KOPT-K1 (cell line): ENCODE measurements around the gene GUCY1A2.

Experiments used
- H3K27ac ChIP-seq: fragments of 200-600 bp; sonication (generic); 2 replicates; pipeline ENCODE4 v1.5.1; 2016; ENCODE audit warnings: antibody characterized with exemption, mild to moderate bottlenecking, low read depth, low read length; ENCODE audit not compliant: poor library complexity, severe bottlenecking
- H3K36me3 ChIP-seq: fragments of 200-600 bp; sonication (generic); 2 replicates; pipeline ENCODE4 v1.5.1; 2017; ENCODE audit warnings: antibody characterized with exemption, mild to moderate bottlenecking, low read length, moderate library complexity; ENCODE audit not compliant: insufficient read depth
- H3K9me3 ChIP-seq: fragments of 200-600 bp; sonication (generic); 2 replicates; pipeline ENCODE4 v1.5.1; 2017; ENCODE audit warnings: antibody characterized with exemption, low read length, mild to moderate bottlenecking; ENCODE audit not compliant: insufficient read depth, poor library complexity, severe bottlenecking

Gene GUCY1A2

GRCh38 chr11:106679581-106679980 is 338.7 kb downstream of the GUCY1A2 start:
- no peaks in the 10 kb centered on the region for H3K9me3 ChIP-seq

GRCh38 chr11:106679181-106679580 is 339.1 kb downstream of the GUCY1A2 start:
- H3K36me3 ChIP-seq: no peaks in the 10 kb centered on the region
- no peaks in the 10 kb centered on the region for H3K9me3 ChIP-seq
- H3K27ac ChIP-seq: no peak overlapping the region

More at GRCh38 chr11:106679581-106679980, 338.7 kb downstream of the GUCY1A2 start:
- H3K27ac ChIP-seq: no peak overlapping the region
- H3K36me3 ChIP-seq: no peaks in the 10 kb centered on the region

GRCh38 chr11:106670069-106670468 is 348.2 kb downstream of the GUCY1A2 start:
- H3K9me3 ChIP-seq: no peaks in the 10 kb centered on the region
- H3K36me3 ChIP-seq: no peaks in the 10 kb centered on the region
- H3K27ac ChIP-seq: no peak overlapping the region

- Histone ChIP-seq H3K9me3 (no peaks in the 10 kb centered on the region), H3K36me3 (no peaks in the 10 kb centered on the region), H3K27ac (no peak overlapping the region)
Measured at GRCh38 chr11:106668147-106668546, 350.1 kb downstream of the GUCY1A2 start.

- H3K27ac ChIP-seq: no peak overlapping the region
Measured at GRCh38 chr11:106656646-106657045, 361.6 kb downstream of the GUCY1A2 start.

GRCh38 chr11:106644824-106645223 is 373.5 kb downstream of the GUCY1A2 start:
- Histone ChIP-seq H3K9me3 (peaks cover 16% of the 10 kb centered on the region), H3K27ac (no peak overlapping the region), H3K36me3 (no peaks in the 10 kb centered on the region)

More at GRCh38 chr11:106656646-106657045, 361.6 kb downstream of the GUCY1A2 start:
- Histone ChIP-seq H3K36me3 (no peaks in the 10 kb centered on the region), H3K9me3 (peaks cover 6% of the 10 kb centered on the region)

- no peaks in the 10 kb centered on the region for H3K36me3 ChIP-seq
- H3K9me3 ChIP-seq: peaks cover 17% of the 10 kb centered on the region
- no peak overlapping the region for H3K27ac ChIP-seq
Measured at GRCh38 chr11:106642331-106642730, 375.9 kb downstream of the GUCY1A2 start.

- Histone ChIP-seq H3K36me3 (no peaks in the 10 kb centered on the region), H3K9me3 (no peaks in the 10 kb centered on the region), H3K27ac (no peak overlapping the region)
Measured at GRCh38 chr11:106632283-106632682, 386.0 kb downstream of the GUCY1A2 start.

- no peak overlapping the region for H3K27ac ChIP-seq
- H3K9me3 ChIP-seq: no peaks in the 10 kb centered on the region
- H3K36me3 ChIP-seq: no peaks in the 10 kb centered on the region
Measured at GRCh38 chr11:106627694-106628093, 390.6 kb downstream of the GUCY1A2 start.

- H3K36me3 ChIP-seq: no peaks in the 10 kb centered on the region
- no peak overlapping the region for H3K27ac ChIP-seq
Measured at GRCh38 chr11:106625566-106625965, 392.7 kb downstream of the GUCY1A2 start.

GRCh38 chr11:106624377-106624776 is 393.9 kb downstream of the GUCY1A2 start:
- Histone ChIP-seq H3K36me3 (no peaks in the 10 kb centered on the region), H3K27ac (no peak overlapping the region), H3K9me3 (no peaks in the 10 kb centered on the region)

More at GRCh38 chr11:106625566-106625965, 392.7 kb downstream of the GUCY1A2 start:
- no peaks in the 10 kb centered on the region for H3K9me3 ChIP-seq
